ENCODE measurements around the gene KLK10. TPM values are rescaled to one million over a fixed set of nuclear protein-coding genes. Genes with fewer than 3 reads are reported as not detected.

KLK10 gene
- polyA plus RNA-seq, 1 donor (not counting 4 experiments of a cell fraction or from before 2014, with no cell fraction given), result 56.3 TPM

DNA sequence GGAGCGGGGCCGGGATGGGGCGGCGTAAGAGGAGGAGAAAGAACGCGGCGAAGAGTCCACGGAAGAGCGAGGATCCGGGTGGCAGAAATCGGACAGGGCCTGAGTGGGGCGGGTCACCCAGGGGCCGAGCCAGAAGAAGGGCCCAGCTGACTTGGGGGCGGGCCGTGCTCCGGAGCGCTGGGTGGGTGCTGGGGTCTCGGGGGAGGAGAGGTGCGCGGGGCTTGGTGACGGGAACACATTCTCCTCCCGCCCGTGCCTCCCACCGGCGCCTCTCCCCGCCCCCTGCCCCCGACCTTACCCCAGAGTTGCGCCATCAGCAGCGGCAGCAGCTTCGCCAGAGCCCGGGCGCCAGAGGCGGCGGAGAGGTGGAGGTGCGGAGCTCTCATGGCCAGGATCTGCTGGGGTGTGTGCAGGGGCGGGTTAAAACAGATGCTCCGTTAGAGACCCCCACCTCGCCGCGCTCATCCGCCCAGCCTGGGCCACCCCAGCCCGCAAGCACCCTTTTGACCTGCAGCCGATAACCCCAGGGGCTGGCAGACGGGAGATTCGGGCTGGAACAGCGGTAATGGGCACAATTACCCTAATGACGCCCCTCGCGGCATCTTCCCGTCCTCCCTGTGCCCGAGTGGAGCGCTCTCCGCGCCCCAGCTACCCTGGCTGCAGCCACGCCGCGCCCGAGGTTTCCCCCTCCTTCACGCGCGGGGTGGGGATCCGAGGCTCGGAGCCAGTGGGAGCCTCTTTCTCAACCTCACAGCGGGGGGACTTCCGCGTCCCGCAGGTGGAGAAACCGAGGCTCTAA, 565 bp downstream of the KLK10 start:
- Histone ChIP-seq H3K4me3 (ENCODE audit: control insufficient read depth in 2 of 3, extremely low read depth in 1 of 3, insufficient read depth in 2 of 3, low read depth in 1 of 3, low read length in 3 of 3) (peak overlapping the region; percentile 58 to 65 (median 62)), H3K9me1 (ENCODE audit: control insufficient read depth, extremely low read depth, insufficient read depth, low read length) (no peaks in the 10 kb centered on the region), H3K4me2 (ENCODE audit: control insufficient read depth, extremely low read depth, insufficient read depth, low read depth, low read length) (peak overlapping the region; percentile 86), H3K27me3 (ENCODE audit: control insufficient read depth, extremely low read depth, insufficient read depth, low read length) (no peaks in the 10 kb centered on the region), H3K9me3 (ENCODE audit: control insufficient read depth, low read depth, low read length) (no peaks in the 10 kb centered on the region), H2AFZ (ENCODE audit: control insufficient read depth, low read length) (peak overlapping the region; percentile 63), H4K20me1 (ENCODE audit: control insufficient read depth, extremely low read depth, insufficient read depth, low read length) (no peaks in the 10 kb centered on the region), H3K9ac (ENCODE audit: control insufficient read depth, extremely low read depth, insufficient read depth, low read length) (peak overlapping the region; percentile 71), H3K27ac (ENCODE audit: control insufficient read depth, insufficient read depth, low read length) (peak overlapping the region; percentile 36), H3K36me3 (ENCODE audit: control insufficient read depth in 2 of 2, extremely low read depth in 1 of 2, insufficient read depth in 2 of 2, low read length in 2 of 2) (peaks cover 6 to 16% of the 10 kb centered on the region in 2 experiments), H3K4me1 (ENCODE audit: control insufficient read depth, extremely low read depth, insufficient read depth, low read length) (peaks cover 19% of the 10 kb centered on the region), H3K79me2 (ENCODE audit: control insufficient read depth, insufficient read depth, low read length) (no peaks in the 10 kb centered on the region)
- no peak for FAIRE-seq
- no peak for TF ChIP-seq EZH2 (IDR thresholded peaks at IDR 0.05; ENCODE audit: low read length)
- TF ChIP-seq, protein P1, sequence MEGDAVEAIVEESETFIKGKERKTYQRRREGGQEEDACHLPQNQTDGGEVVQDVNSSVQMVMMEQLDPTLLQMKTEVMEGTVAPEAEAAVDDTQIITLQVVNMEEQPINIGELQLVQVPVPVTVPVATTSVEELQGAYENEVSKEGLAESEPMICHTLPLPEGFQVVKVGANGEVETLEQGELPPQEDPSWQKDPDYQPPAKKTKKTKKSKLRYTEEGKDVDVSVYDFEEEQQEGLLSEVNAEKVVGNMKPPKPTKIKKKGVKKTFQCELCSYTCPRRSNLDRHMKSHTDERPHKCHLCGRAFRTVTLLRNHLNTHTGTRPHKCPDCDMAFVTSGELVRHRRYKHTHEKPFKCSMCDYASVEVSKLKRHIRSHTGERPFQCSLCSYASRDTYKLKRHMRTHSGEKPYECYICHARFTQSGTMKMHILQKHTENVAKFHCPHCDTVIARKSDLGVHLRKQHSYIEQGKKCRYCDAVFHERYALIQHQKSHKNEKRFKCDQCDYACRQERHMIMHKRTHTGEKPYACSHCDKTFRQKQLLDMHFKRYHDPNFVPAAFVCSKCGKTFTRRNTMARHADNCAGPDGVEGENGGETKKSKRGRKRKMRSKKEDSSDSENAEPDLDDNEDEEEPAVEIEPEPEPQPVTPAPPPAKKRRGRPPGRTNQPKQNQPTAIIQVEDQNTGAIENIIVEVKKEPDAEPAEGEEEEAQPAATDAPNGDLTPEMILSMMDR (optimal IDR thresholded peaks at IDR 0.05 in 1 of 3, IDR thresholded peaks at IDR 0.05 in 1 of 3, conservative IDR thresholded peaks at IDR 0.05 in 1 of 3; ENCODE audit: extremely low read depth in 1 of 3, insufficient read depth in 2 of 3, low read length in 3 of 3), result no peak
- dilution Hi-C loops (cut with MboI; ENCODE audit: extremely low pct_ligation_motif_present, low sequenced_read_pairs), result no loop called here
- DNase-seq (ENCODE audit: low read depth, low spot score), result no peak

DNA sequence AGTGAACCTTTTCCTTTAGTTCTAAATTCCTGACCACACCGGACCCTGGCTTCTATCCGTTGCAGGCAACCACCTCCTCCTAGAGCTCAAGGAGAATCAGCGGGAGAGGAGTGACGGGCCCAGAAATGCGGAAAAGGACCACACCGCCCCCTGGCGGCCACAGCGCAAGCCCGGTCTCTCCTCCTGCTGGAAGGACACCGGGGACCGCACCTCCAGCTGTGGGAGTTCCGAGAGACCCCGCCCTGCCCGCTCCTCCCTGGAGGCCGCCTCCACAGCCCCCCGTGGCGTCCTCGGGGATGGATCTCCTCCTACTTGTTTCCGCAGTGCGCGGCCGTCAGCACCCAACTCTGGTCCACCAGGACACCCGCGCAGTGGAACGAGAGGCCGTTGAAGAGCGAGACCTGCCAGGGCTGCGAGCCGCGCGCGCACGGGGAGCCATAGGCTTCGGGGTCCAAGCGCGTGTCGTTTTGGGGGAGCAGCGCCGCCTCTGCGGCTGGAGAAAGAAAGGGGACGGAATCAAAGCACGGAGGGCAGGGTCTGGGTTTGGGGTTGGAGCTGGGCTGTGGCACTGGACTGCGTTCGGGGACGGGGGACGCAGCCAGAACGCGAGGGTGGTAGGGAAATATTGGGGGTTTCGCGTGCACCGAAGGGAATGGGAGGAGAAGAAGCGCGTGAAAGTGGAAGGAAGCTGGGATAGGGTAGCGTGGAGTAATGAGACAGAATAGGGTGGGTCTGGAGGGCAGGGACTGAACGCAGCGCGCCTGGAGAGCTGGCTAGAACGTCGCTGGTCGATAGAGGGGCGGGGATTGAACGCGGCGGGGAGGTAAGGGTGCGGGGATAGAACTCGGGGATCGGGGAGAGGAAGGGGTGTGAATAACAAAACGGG, 2.5 kb downstream of the KLK10 start:
- peak overlapping the region; percentile 68 for H3K27ac ChIP-seq (ENCODE audit: control insufficient read depth, insufficient read depth, low read length)
- H3K27me3 ChIP-seq (ENCODE audit: control insufficient read depth, extremely low read depth, insufficient read depth, low read length), result no peaks in the 10 kb centered on the region
- H3K9me3 ChIP-seq (ENCODE audit: control insufficient read depth, low read depth, low read length), result no peaks in the 10 kb centered on the region
- no peak for DNase-seq (ENCODE audit: low read depth, low spot score)
- H3K4me1 ChIP-seq (ENCODE audit: control insufficient read depth, extremely low read depth, insufficient read depth, low read length), result peaks cover 22% of the 10 kb centered on the region
- TF ChIP-seq, protein P1 (optimal IDR thresholded peaks at IDR 0.05 in 1 of 3, IDR thresholded peaks at IDR 0.05 in 1 of 3, conservative IDR thresholded peaks at IDR 0.05 in 1 of 3; ENCODE audit: extremely low read depth in 1 of 3, insufficient read depth in 2 of 3, low read length in 3 of 3), result peak; percentile 86 to 100 (median 99)
- TF ChIP-seq EZH2 (IDR thresholded peaks at IDR 0.05; ENCODE audit: low read length), result no peak
- peak overlapping the region; percentile 78 for H3K9ac ChIP-seq (ENCODE audit: control insufficient read depth, extremely low read depth, insufficient read depth, low read length)
- no peaks in the 10 kb centered on the region for H3K79me2 ChIP-seq (ENCODE audit: control insufficient read depth, insufficient read depth, low read length)
- dilution Hi-C loops (cut with MboI; ENCODE audit: extremely low pct_ligation_motif_present, low sequenced_read_pairs), result no loop called here
- peak overlapping the region; percentile 86 for H3K4me2 ChIP-seq (ENCODE audit: control insufficient read depth, extremely low read depth, insufficient read depth, low read depth, low read length)
- peak overlapping the region; percentile 58 to 85 (median 76) for H3K4me3 ChIP-seq (ENCODE audit: control insufficient read depth in 2 of 3, extremely low read depth in 1 of 3, insufficient read depth in 2 of 3, low read depth in 1 of 3, low read length in 3 of 3)
- H3K36me3 ChIP-seq (ENCODE audit: control insufficient read depth in 2 of 2, extremely low read depth in 1 of 2, insufficient read depth in 2 of 2, low read length in 2 of 2), result peaks cover 7 to 11% of the 10 kb centered on the region in 2 experiments
- FAIRE-seq, result peak; percentile 84
- no peaks in the 10 kb centered on the region for H3K9me1 ChIP-seq (ENCODE audit: control insufficient read depth, extremely low read depth, insufficient read depth, low read length)
- peak overlapping the region; percentile 90 for H2AFZ ChIP-seq (ENCODE audit: control insufficient read depth, low read length)
- H4K20me1 ChIP-seq (ENCODE audit: control insufficient read depth, extremely low read depth, insufficient read depth, low read length), result no peaks in the 10 kb centered on the region
